GM12891 (cell line): ENCODE data around the gene OR2B6.

Experiments used
- DNase-seq: peaks from one replicate; pipeline ENCODE4 v3.0.0; 2011; ENCODE audit warnings: low spot score; ENCODE audit not compliant: insufficient read length
- FAIRE-seq: peaks from 2 replicates; lab custom pipeline; 2011; peaks lifted over from hg19 to GRCh38; lab: Jason Lieb, UNC
- PAX5 ChIP-seq: IDR thresholded peaks from 2 replicates; pipeline ENCODE4 v1.6.1; 2011; ENCODE audit warnings: low read length, moderate library complexity, mild to moderate bottlenecking; ENCODE audit not compliant: insufficient read depth, severe bottlenecking
- POLR2A ChIP-seq: IDR thresholded peaks from 2 replicates; pipeline ENCODE4 v1.6.1; 2011; ENCODE audit warnings: low read depth, low read length, control low read depth
- POLR2AphosphoS5 ChIP-seq: IDR thresholded peaks from 2 replicates; pipeline ENCODE4 v1.6.1; 2011; ENCODE audit warnings: low read depth, low read length, control low read depth
- POU2F2 ChIP-seq: IDR thresholded peaks from 2 replicates; pipeline ENCODE4 v1.6.1; 2011; ENCODE audit warnings: low read depth, mild to moderate bottlenecking, control low read depth, low read length, moderate library complexity
- SPI1 ChIP-seq: IDR thresholded peaks from 2 replicates; pipeline ENCODE4 v1.6.1; 2011; ENCODE audit warnings: low read depth, low read length, control low read depth
- TAF1 ChIP-seq: IDR thresholded peaks from 2 replicates; pipeline ENCODE4 v1.6.1; 2011; ENCODE audit warnings: low read depth, low read length, control low read depth

OR2B6 gene

GRCh38 chr6:27994616-27995015 is 37.6 kb downstream of the OR2B6 start:
- DNase-seq (no peak), FAIRE-seq (no peak)
- TF ChIP-seq TAF1: no peak
- TF ChIP-seq POLR2AphosphoS5: no peak
- TF ChIP-seq PAX5: no peak
- TF ChIP-seq POLR2A: no peak
- TF ChIP-seq POU2F2: no peak
- TF ChIP-seq SPI1: no peak

GRCh38 chr6:28000351-28001045 is 43.5 kb downstream of the OR2B6 start:
- DNase-seq (no peak), FAIRE-seq (no peak)
- TF ChIP-seq POLR2A (no peak), POLR2AphosphoS5 (no peak), PAX5 (no peak), TAF1 (no peak), POU2F2 (no peak)

- TF ChIP-seq POU2F2 (no peak), POLR2A (no peak), SPI1 (no peak), TAF1 (no peak), PAX5 (no peak), POLR2AphosphoS5 (no peak)
- FAIRE-seq (no peak), DNase-seq (no peak)
Observed at GRCh38 chr6:28001351-28001750, 44.3 kb downstream of the OR2B6 start.

- no peak for DNase-seq
- TF ChIP-seq POLR2AphosphoS5 (no peak), PAX5 (no peak)
- FAIRE-seq: no peak
Observed at GRCh38 chr6:28001751-28002150, 44.7 kb downstream of the OR2B6 start.

- FAIRE-seq (no peak), DNase-seq (no peak)
- no peak for TF ChIP-seq TAF1
- TF ChIP-seq POLR2A: no peak
- TF ChIP-seq SPI1: no peak
- no peak for TF ChIP-seq POU2F2
- no peak for TF ChIP-seq PAX5
- TF ChIP-seq POLR2AphosphoS5: no peak
Observed at GRCh38 chr6:28002161-28002560, 45.1 kb downstream of the OR2B6 start.

GRCh38 chr6:28003059-28003458 is 46.0 kb downstream of the OR2B6 start:
- TF ChIP-seq POLR2AphosphoS5: no peak
- TF ChIP-seq PAX5: no peak
- TF ChIP-seq POU2F2: no peak
- TF ChIP-seq POLR2A: no peak
- no peak for TF ChIP-seq TAF1
- TF ChIP-seq SPI1: no peak
- FAIRE-seq: no peak
- DNase-seq: no peak

GRCh38 chr6:28003661-28004060 is 46.6 kb downstream of the OR2B6 start:
- FAIRE-seq: no peak
- TF ChIP-seq POLR2AphosphoS5 (no peak), PAX5 (no peak), POLR2A (no peak), SPI1 (no peak), POU2F2 (no peak), TAF1 (no peak)

GRCh38 chr6:28004350-28005151 is 47.5 kb downstream of the OR2B6 start:
- FAIRE-seq (no peak), DNase-seq (no peak)
- TF ChIP-seq PAX5: no peak
- no peak for TF ChIP-seq POU2F2
- TF ChIP-seq SPI1: no peak
- TF ChIP-seq TAF1: no peak
- TF ChIP-seq POLR2A: no peak
- no peak for TF ChIP-seq POLR2AphosphoS5

More at GRCh38 chr6:28003661-28004060, 46.6 kb downstream of the OR2B6 start:
- DNase-seq: no peak

GRCh38 chr6:28005152-28005890 is 48.3 kb downstream of the OR2B6 start:
- TF ChIP-seq POLR2A: no peak
- DNase-seq: no peak
- no peak for FAIRE-seq

- FAIRE-seq: no peak
- TF ChIP-seq SPI1: no peak
- no peak for TF ChIP-seq TAF1
- DNase-seq: no peak
Observed at GRCh38 chr6:28005975-28006374, 48.9 kb downstream of the OR2B6 start.
